ENCODE data around the gene EPB41L2.
"Not testable (repeated sequence)": the region's sequence is repeated elsewhere in the genome, so short reads cannot be mapped to it uniquely, and the experiment has no call there.

Gene EPB41L2

GRCh38 chr6:130824978-130825694 lies 237.9 kb downstream of the EPB41L2 start:
- TF ChIP-seq POLR2A (IDR thresholded peaks at IDR 0.05; ENCODE audit: low read depth, low read length) = no peak
- FAIRE-seq = no peak
- no peak for DNase-seq (ENCODE audit: insufficient read length, low spot score)

- TF ChIP-seq POLR2A (IDR thresholded peaks at IDR 0.05; ENCODE audit: low read depth, low read length) = no peak
- DNase-seq (ENCODE audit: insufficient read length, low spot score) = no peak
- FAIRE-seq = no peak
Observed at GRCh38 chr6:130822736-130823135, 240.3 kb downstream of the EPB41L2 start.

DNA sequence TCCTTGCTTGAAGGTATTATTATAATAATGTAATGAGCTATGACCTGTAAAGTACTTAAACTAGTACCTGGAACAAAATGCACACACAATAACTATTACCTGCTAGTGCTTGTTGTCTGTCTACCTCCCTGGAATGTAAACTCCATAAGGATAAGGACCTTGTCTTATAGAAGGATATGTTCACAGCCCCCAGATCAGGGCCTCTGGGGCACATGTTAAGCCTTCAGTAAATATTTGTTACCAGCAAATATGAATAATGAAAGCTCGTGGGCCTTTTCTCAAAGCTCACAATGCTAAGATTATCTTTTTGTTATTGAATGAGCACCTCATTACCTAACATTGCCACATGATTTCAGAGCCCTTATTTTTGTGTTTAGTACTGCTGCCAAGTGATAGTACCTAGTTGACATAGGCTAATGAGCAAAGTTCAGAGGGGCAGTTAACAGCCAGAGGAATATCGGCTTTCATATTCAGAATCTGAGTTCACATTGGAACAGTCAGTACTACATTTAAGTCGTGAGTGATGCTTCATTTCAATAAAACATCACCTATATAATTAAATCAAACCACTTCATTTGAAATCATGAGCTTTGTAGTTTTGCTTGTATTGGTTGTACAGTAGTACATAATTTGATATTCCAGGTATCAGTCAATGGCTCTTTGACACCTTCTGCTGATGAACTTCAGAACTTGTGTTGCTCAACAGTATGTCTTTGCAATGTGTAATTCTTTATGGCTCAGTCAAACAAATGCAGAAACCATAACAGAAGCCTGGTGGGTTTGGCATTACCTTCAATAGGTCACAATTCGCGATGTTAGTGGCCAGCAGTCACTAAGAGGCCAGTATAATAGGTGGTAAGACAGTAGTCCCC lies 247.6 kb downstream of the EPB41L2 start:
- FAIRE-seq = no peak

DNA sequence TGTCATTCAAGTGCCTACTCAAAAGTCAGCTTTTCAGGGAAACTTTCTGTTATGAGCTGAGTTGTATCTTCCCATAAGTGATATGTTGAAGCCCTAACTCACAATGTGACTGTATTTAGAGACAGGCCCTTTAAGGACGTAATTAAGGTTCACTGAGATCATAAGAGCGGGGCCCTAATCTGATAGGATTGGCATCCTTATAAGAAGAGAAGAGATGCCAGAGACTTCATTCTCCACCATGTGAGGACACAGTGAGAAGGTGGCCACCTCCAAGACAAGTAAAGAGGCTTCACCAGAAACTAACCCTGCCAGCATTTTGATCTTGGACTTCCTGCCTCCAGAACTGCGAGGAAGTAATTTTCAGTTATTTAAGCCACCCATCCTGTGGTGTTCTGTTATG lies 248.5 kb downstream of the EPB41L2 start:
- DNase-seq (ENCODE audit: insufficient read length, low spot score) = no peak
- no peak for FAIRE-seq
- TF ChIP-seq POLR2A (IDR thresholded peaks at IDR 0.05; ENCODE audit: low read depth, low read length) = no peak

More for the DNA sequence above, 247.6 kb downstream of the EPB41L2 start:
- no peak for DNase-seq (ENCODE audit: insufficient read length, low spot score)
- TF ChIP-seq POLR2A (IDR thresholded peaks at IDR 0.05; ENCODE audit: low read depth, low read length) = no peak

GRCh38 chr6:130811932-130812331 lies 251.1 kb downstream of the EPB41L2 start:
- TF ChIP-seq POLR2A (IDR thresholded peaks at IDR 0.05; ENCODE audit: low read depth, low read length) = no peak
- FAIRE-seq = no peak
- DNase-seq (ENCODE audit: insufficient read length, low spot score) = no peak

GRCh38 chr6:130810307-130811030 lies 252.6 kb downstream of the EPB41L2 start:
- FAIRE-seq = no peak
- DNase-seq (ENCODE audit: insufficient read length, low spot score) = no peak
- no peak for TF ChIP-seq POLR2A (IDR thresholded peaks at IDR 0.05; ENCODE audit: low read depth, low read length)

DNA sequence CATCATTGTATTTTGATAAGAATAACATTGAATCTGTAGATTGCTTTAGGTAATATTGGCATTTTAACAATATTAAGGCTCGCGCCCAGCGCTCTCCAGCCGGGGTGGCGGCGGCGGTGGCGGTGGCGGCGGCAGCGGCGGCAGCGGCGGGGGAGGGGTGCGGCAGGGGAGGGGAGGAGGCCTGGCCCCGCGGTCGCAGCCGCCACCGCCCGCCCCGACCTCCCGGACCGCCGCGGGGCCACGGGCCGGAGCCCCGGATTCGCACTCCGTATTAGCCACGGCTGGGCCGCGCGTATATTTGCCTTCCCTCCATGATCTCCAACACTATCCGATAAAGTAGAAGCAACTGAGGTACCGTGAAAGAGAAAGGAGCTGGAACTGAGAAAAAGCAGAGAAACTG lies 261.7 kb downstream of the EPB41L2 start:
- FAIRE-seq; DNase-seq (ENCODE audit: insufficient read length, low spot score): not testable (repeated sequence)

GRCh38 chr6:130797061-130797460 lies 266.0 kb downstream of the EPB41L2 start:
- FAIRE-seq (no peak), DNase-seq (ENCODE audit: insufficient read length, low spot score) (no peak)
- TF ChIP-seq POLR2A (IDR thresholded peaks at IDR 0.05; ENCODE audit: low read depth, low read length) = no peak

DNA sequence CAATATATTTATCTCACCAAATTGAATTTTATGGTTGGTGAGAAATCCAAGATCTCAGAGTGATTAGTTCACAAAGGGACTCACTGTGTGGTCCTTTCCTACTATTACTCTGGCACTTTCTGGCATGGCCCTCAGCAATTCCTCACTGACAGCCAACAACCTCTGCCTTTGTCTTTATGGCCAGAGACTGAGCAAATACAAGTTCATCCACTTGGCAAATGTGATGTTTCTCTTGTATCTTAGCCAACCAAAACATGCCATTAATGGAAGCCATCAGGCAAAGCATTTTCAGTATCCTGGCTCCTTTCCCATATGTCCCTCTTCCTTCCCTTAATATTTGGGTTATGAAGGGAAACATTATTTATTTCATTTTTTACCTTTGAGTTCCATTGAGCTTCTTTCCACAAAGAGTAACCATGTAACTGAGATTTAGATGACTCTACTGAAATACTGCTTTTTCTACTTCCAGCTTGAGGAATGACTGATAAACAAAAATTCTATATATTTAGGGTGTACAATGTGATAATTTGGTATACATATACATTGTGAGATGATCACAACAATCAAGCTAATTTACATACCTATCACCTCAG lies 266.6 kb downstream of the EPB41L2 start:
- FAIRE-seq = no peak
- DNase-seq (ENCODE audit: insufficient read length, low spot score) = peak; percentile 11
- no peak for TF ChIP-seq POLR2A (IDR thresholded peaks at IDR 0.05; ENCODE audit: low read depth, low read length)

DNA sequence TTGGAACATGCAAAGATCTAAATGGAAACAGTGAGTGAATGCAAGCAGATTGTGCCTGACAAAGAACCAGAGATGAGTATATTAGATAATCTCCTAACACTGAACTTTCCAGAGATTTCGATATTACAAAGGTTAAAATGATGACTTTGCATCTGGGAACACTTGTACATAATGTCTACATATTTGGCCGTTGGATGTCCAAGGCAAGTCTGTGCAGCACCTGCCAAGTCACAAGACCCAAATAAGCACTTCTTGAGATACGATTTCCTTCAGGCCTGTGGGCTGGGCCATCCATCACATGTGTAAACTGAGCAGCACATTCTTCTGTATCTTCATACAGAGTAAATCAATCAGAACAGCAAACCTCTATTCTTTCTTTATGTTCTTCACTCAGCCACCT lies 268.3 kb downstream of the EPB41L2 start:
- FAIRE-seq = no peak
- no peak for TF ChIP-seq POLR2A (IDR thresholded peaks at IDR 0.05; ENCODE audit: low read depth, low read length)
- no peak for DNase-seq (ENCODE audit: insufficient read length, low spot score)

DNA sequence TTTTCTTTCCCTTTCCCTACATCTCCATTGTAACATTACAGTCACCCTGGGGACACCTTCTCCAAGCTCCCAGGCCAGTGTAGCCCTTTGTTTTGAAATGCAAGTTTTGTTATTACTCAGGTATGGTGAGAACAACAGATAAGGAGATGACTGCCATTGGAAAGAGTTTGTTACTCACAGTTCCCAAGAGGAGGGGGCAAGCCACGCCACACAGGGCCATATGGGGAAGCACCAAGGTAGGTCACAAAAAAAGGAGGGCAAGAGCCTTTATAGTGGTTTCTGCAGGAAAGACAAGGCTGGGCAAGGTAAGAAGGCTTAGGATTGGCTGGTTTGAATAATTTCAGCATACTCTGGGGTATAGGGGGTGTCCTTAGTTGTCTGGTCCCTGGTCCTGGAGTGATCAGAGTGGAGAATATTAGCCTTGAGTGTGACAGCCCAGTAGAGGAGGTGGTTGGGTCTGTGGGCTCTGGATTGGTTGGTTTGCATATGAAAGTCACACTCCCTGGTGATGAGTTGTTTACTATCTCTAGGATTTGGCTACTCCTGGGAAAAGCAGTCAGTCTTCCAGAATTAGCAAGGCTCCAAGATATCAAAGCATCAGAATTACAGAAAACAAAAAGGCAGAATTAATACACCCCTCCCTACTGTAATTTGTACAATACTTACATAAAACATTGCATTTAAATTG lies 268.9 kb downstream of the EPB41L2 start:
- FAIRE-seq (no peak), DNase-seq (ENCODE audit: insufficient read length, low spot score) (no peak)
- TF ChIP-seq POLR2A (IDR thresholded peaks at IDR 0.05; ENCODE audit: low read depth, low read length) = no peak
